K562 (cell line): ENCODE data around the gene RAD1. TPM values are rescaled to one million over a fixed set of nuclear protein-coding genes. Genes with fewer than 3 reads are reported as not detected.

ENCODE experiments used
- ATAC-seq: fragments of 200-7000 bp; cut with Tn5 transposase; 3 replicates; pipeline ENCODE4 v1.9.1; 2020; ENCODE audit warnings: moderate library complexity
- BruUV-seq: library from RNA; stranded (reverse); fragments of 400-500 nt; replicated peaks from 2 replicates; lab custom pipeline; 2021; lab: Mats Ljungman, UMichigan
- CTCF ChIA-PET: fragments of 300-600 bp; formaldehyde crosslinking; extraction: SDS; loops from one replicate; lab custom pipeline; 2021; ENCODE audit warnings: low intra/inter-chr PET ratio; lab: Yijun Ruan, JAX
- POLR2A ChIA-PET: fragments of 300-600, 350-650 bp; sonication (Branson Sonifier 250); formaldehyde crosslinking; extraction: SDS; loops from one replicate; lab custom pipeline; 2021; ENCODE audit warnings: antibody characterized with exemption, inconsistent platforms; lab: Yijun Ruan, JAX
- DNase-seq, 4 experiments: peaks; one replicate each; pipeline versions ENCODE4 v3.0.0 to v3.0.0-alpha.2; 2011 to 2018; ENCODE audit warnings: low spot score in 3 of 4, mixed read lengths in 3 of 4; ENCODE audit errors: extremely low read depth in 1 of 4
- FAIRE-seq: peaks from 2 replicates; lab custom pipeline; 2011; peaks lifted over from hg19 to GRCh38; lab: Jason Lieb, UNC
- H2AFZ ChIP-seq: 2 replicates; pipeline ENCODE4 v1.6.0; 2011; ENCODE audit warnings: low read depth, low read length, control low read depth, inconsistent platforms
- H3K27ac ChIP-seq: fragments of 200-600 bp; 3 replicates; pipeline ENCODE4 v1.8.0; 2011; ENCODE audit warnings: low read depth, mild to moderate bottlenecking, control low read depth, inconsistent platforms, low read length, moderate library complexity, mixed read lengths; ENCODE audit errors: extremely low read depth
- H3K27me3 ChIP-seq, 2 experiments: fragments of 300-600 bp in 1 of 2; 2 replicates in 1 of 2; 3 replicates in 1 of 2; pipeline versions ENCODE4 v1.6.0 to v1.8.0; 2011; ENCODE audit warnings: inconsistent platforms in 2 of 2, low read length in 2 of 2, mild to moderate bottlenecking in 1 of 2, mixed read lengths in 1 of 2, moderate library complexity in 1 of 2; ENCODE audit not compliant: control insufficient read depth in 2 of 2, insufficient read depth in 2 of 2
- H3K36me3 ChIP-seq: fragments of 300-600 bp; 3 replicates; pipeline ENCODE4 v1.8.0; 2011; ENCODE audit warnings: mild to moderate bottlenecking, low read length, inconsistent platforms; ENCODE audit not compliant: control insufficient read depth, insufficient read depth
- H3K4me1 ChIP-seq, 2 experiments: fragments of 200-600 bp in 1 of 2; replicated peaks in 1 of 2; 2 replicates in 1 of 2; 3 replicates in 1 of 2; pipeline versions ENCODE4 v1.5.1 to v1.8.0; 2011; ENCODE audit warnings: inconsistent platforms in 2 of 2, low read length in 2 of 2, mild to moderate bottlenecking in 1 of 2, mixed read lengths in 1 of 2, moderate library complexity in 1 of 2; ENCODE audit not compliant: control insufficient read depth in 2 of 2, insufficient read depth in 2 of 2
- H3K4me2 ChIP-seq: 2 replicates; pipeline ENCODE4 v1.6.1; 2011; ENCODE audit warnings: low read length, control low read depth, inconsistent platforms, mixed read lengths; ENCODE audit not compliant: insufficient read depth
- H3K4me3 ChIP-seq: fragments of 200-600 bp; sonication (generic), shearing (Covaris generic); 2 replicates; pipeline ENCODE4 v1.5.1; 2016; ENCODE audit warnings: control low read depth, inconsistent platforms
- H3K79me2 ChIP-seq: fragments of 200-600 bp; 3 replicates; pipeline ENCODE4 v1.8.0; 2011; ENCODE audit warnings: low read length, inconsistent platforms; ENCODE audit not compliant: control insufficient read depth, insufficient read depth
- H3K9ac ChIP-seq, 2 experiments: 2 replicates each; pipeline versions ENCODE4 v1.6.0 to v1.6.1; 2011; ENCODE audit warnings: low read depth in 2 of 2, low read length in 2 of 2, control low read depth in 1 of 2, inconsistent platforms in 1 of 2, mild to moderate bottlenecking in 1 of 2, mixed read lengths in 1 of 2; ENCODE audit not compliant: insufficient read depth in 1 of 2
- H3K9me1 ChIP-seq: one replicate; pipeline ENCODE4 v1.6.0; 2011; ENCODE audit warnings: inconsistent platforms, mild to moderate bottlenecking, low read length, moderate library complexity; ENCODE audit not compliant: control insufficient read depth, insufficient read depth
- H3K9me3 ChIP-seq: replicated peaks from 2 replicates; pipeline ENCODE4 v1.5.1; 2011; ENCODE audit warnings: low read depth, low read length, inconsistent platforms; ENCODE audit not compliant: control insufficient read depth, insufficient read depth
- H4K20me1 ChIP-seq: replicated peaks from 2 replicates; pipeline ENCODE4 v1.6.1; 2011; ENCODE audit warnings: low read length, inconsistent platforms, mixed read lengths; ENCODE audit not compliant: control insufficient read depth, insufficient read depth
- CLOCK ChIP-seq: fragments of 250-450 bp; sonication (Bioruptor Pico); IDR thresholded peaks from 2 replicates; pipeline ENCODE4 v1.4.0; 2020; ENCODE audit warnings: mild to moderate bottlenecking, moderate library complexity, borderline replicate concordance
- CREM ChIP-seq: IDR thresholded peaks from 2 replicates; pipeline ENCODE4 v1.6.1; 2014; ENCODE audit warnings: antibody characterized with exemption, low read depth
- ETS2 ChIP-seq: IDR thresholded peaks from 2 replicates; pipeline ENCODE4 v1.6.1; 2016; ENCODE audit warnings: borderline replicate concordance, missing genetic modification characterization, mild to moderate bottlenecking, moderate library complexity, missing compliant biosample characterization; ENCODE audit not compliant: poor library complexity, severe bottlenecking
- HNRNPUL1 ChIP-seq: fragments of 200-400 bp; formaldehyde crosslinking; IDR thresholded peaks from 2 replicates; pipeline ENCODE4 v1.6.1; 2017; ENCODE audit warnings: low read length
- SAFB ChIP-seq: fragments of 200-400 bp; formaldehyde crosslinking; IDR thresholded peaks from 2 replicates; pipeline ENCODE4 v1.6.1; 2017; ENCODE audit warnings: low read depth, low read length, borderline replicate concordance
- ZBTB40 ChIP-seq, 2 experiments: fragments of 450-650 bp in 1 of 2; sonication (generic) in 1 of 2; formaldehyde crosslinking in 1 of 2; IDR thresholded peaks; 2 replicates each; pipeline versions ENCODE4 v1.7.1 to v1.9.0; 2016 to 2022; ENCODE audit warnings: inconsistent platforms in 1 of 2, mild to moderate bottlenecking in 1 of 2, missing genetic modification reagents in 1 of 2
- ZNF398 ChIP-seq: fragments of 250-450 bp; sonication (Bioruptor Pico); IDR thresholded peaks from 2 replicates; pipeline ENCODE4 v1.8.0; 2021; ENCODE audit warnings: moderate library complexity, mild to moderate bottlenecking, inconsistent platforms
- WGBS: fragments of 100-300 bp; shearing (Covaris generic); methylation state at CpG from one replicate; pipeline ENCODE4 v1.1.6; 2016; ENCODE audit warnings: low coverage, mixed read lengths; ENCODE audit not compliant: insufficient coverage; ENCODE audit errors: missing lambda C conversion rate; 5-methylcytosine and 5-hydroxymethylcytosine counted together
- in situ Hi-C: fragments of 300-500 bp; cut with MboI; formaldehyde crosslinking; loops from 4 replicates; pipeline ENCODE4 v1.15.0; 2018; ENCODE audit warnings: inconsistent platforms, mixed read lengths
- intact Hi-C: fragments of 100-400 bp; cut with micrococcal nuclease; formaldehyde crosslinking; loops from 2 replicates; pipeline ENCODE4 v1.14.2; 2022
- polyA plus RNA-seq, 8 experiments: library from polyadenylated mRNA; depleted of rRNA in 4 of 8; stranded (reverse) in 5 of 8; unstranded in 3 of 8; fragments of >200 nt; fragmentation: Nextera tagmentation in 2 of 8; fragmentation: Illumina TruSeq in 1 of 8; extraction: Ambion mirVana in 2 of 8; extraction: Trizol in 1 of 8; gene quantifications; 2 replicates each; pipeline versions ENCODE4 v1.2.1 to v1.2.3, GENCODE V29; 2011 to 2014; ENCODE audit warnings: inconsistent platforms in 1 of 8, missing spikeins in 1 of 8
- total RNA-seq, 7 experiments: library from RNA; depleted of rRNA in 6 of 7; stranded (reverse); fragments of >200 nt in 6 of 7; fragmentation: Illumina TruSeq in 2 of 7; extraction: Trizol in 2 of 7; gene quantifications; 2 replicates each; pipeline versions ENCODE4 v1.2.1 to v1.2.3, GENCODE V29; 2011 to 2021; ENCODE audit warnings: low replicate concordance in 1 of 7

RAD1 gene
- total and polyA plus RNA-seq, 9 of the 15 experiments (the other 6 are each of a cell fraction or from before 2014, with no cell fraction given), result 44.5 to 148 (median 60.8) TPM

- Histone ChIP-seq H3K36me3 (peaks cover 36% of the 10 kb centered on the region), H3K79me2 (no peaks in the 10 kb centered on the region), H3K9me3 (no peaks in the 10 kb centered on the region), H3K4me1 (peaks cover 5 to 6% of the 10 kb centered on the region in 2 experiments; a peak in 4 of 5 replicates), H3K27ac (no peak overlapping the region), H3K27me3 (no peaks in the 10 kb centered on the region), H3K9ac (no peak overlapping the region), H2AFZ (no peak overlapping the region), H4K20me1 (no peaks in the 10 kb centered on the region), H3K4me2 (no peak overlapping the region), H3K4me3 (no peak overlapping the region), H3K9me1 (no peaks in the 10 kb centered on the region)
- WGBS, result 12% methylated on average over 1 of the region's 1 CpG
- intact Hi-C loops (no loop called here), in situ Hi-C loops (loop anchor here (25.0 kb wide), 1 partner anchor 1441 kb away; no protein-coding TSS in a partner anchor)
- peak in 1 of 4 experiments; percentile 44 for DNase-seq
- ATAC-seq, result peak; percentile 61
- ChIA-PET POLR2A (interaction anchor here (0.7 to 2.9 kb wide), 7 partner anchors 8 to 384 kb away, joined by 3 to 21 read pairs (median 3); partner anchors contain the start of genes BRIX1 and RAD1), CTCF (no interaction called here)
- FAIRE-seq, result peak; percentile 71
- BruUV-seq, result no TSS peak
- TF ChIP-seq CREM (no peak), ZNF398 (no peak), CLOCK (no peak), SAFB (no peak), ETS2 (no peak), HNRNPUL1 (no peak), ZBTB40 (IDR thresholded peaks at IDR 0.05) (no peak), ZBTB40 (CRISPR knock-in tag; IDR thresholded peaks at IDR 0.05) (no peak)
Measured at GRCh38 chr5:34903260-34903659, 12.0 kb downstream of the RAD1 start.
